ENCODE results near the gene RHOBTB3. TPM values are rescaled to one million over a fixed set of nuclear protein-coding genes. Genes with fewer than 3 reads are reported as not detected.

Gene RHOBTB3
- total and polyA plus RNA-seq, 10 of the 15 experiments (the other 5 are each of a cell fraction or from before 2014, with no cell fraction given), result 3.6 to 42.8 (median 8.4) TPM

DNA sequence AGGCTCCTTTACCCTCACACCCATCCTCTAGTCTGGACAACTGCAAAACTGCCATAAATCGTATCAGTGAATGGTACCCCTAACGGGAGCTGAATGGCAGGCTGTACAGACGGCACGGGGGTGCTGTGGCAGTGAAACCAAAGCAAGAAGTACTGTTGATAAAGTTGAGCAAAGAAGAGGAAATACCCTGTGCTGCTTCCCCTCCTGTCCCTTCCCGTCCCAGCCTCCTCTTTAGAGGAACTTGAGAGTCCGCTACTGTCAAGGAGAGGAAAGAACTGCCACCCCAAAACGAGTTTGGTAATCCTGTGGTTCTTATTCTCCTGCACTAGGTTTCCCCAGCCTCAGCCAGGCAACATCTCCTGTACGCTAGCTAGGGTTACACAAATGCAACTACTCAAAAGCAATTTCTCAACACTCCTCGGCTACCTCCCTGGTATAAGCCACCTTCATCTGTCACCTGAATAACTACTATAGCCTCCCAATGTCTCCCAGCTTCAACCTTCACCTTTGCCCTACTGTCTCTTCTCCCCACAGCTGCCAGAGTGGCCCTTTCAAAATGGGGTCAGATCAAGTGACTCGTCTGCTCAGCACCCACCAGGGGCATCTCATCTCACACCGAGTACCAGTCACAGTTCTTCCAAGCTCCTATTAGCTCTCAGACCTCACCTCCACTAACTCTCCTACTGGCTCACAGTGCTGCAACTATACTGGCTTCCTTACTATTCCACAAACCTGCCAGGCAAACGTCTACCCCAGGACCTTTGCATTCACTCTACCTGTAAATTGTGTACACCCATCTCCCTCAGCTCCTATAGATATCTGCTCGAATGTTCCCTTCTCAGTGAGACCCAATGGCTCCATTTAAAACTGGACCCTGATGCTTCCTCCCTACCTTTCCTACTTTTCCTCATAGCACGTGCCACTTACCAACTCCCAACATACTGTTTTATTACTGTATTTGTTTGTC lies 87.3 kb downstream of the RHOBTB3 start:
- FAIRE-seq (no peak), ATAC-seq (peak; percentile 43), DNase-seq (ENCODE audit: low read depth, low spot score) (no peak)
- Histone ChIP-seq H2AFZ (ENCODE audit: control insufficient read depth, low read depth, low read length) (peak overlapping the region; percentile 0), H3K79me2 (ENCODE audit: control insufficient read depth, insufficient read depth, low read length) (peaks cover 65% of the 10 kb centered on the region), H3K4me3 (peak overlapping the region; percentile 87), H3K4me2 (ENCODE audit: control insufficient read depth, insufficient read depth) (peak overlapping the region; percentile 95), H3K36me3 (ENCODE audit: control insufficient read depth in 2 of 2, insufficient read depth in 2 of 2, low read length in 1 of 2) (peaks cover 2 to 21% of the 10 kb centered on the region in 2 experiments), H3K27me3 (replicated peaks in 1 of 2; ENCODE audit: control insufficient read depth in 2 of 2, insufficient read depth in 2 of 2, low read length in 1 of 2) (no peaks in the 10 kb centered on the region), H3K9ac (ENCODE audit: control insufficient read depth, insufficient read depth, low read length) (peak overlapping the region; percentile 62), H3K4me1 (ENCODE audit: control insufficient read depth, insufficient read depth, low read length) (peaks cover 11% of the 10 kb centered on the region), H3K27ac (ENCODE audit: control insufficient read depth, insufficient read depth) (peak overlapping the region; percentile 64), H3K9me3 (replicated peaks; ENCODE audit: control insufficient read depth, insufficient read depth, low read length) (no peaks in the 10 kb centered on the region), H4K20me1 (ENCODE audit: control insufficient read depth, insufficient read depth) (no peaks in the 10 kb centered on the region)
- 2% methylated on average over 14 of the region's 14 CpGs for WGBS (ENCODE audit: insufficient coverage, insufficient replicate concordance, low lambda C conversion rate, missing lambda C conversion rate)
- TSS peak; percentile 17 for BruUV-seq (replicated peaks)
- ChIA-PET RAD21 (ENCODE audit: unreplicated experiment) (interaction anchor here (1.2 to 12.7 kb wide), 5 partner anchors 11 to 172 kb away, joined by 3 to 186 read pairs (median 51); partner anchors contain the start of gene RFESD), SMC1A (ENCODE audit: uncharacterized antibody, unreplicated experiment) (interaction anchor here (0.6 to 15.2 kb wide), 14 partner anchors 11 to 177 kb away, joined by 3 to 320 read pairs (median 4); no protein-coding TSS in a partner anchor), CTCF (interaction anchor here (1.3 to 11.4 kb wide), 8 partner anchors 10 to 172 kb away, joined by 3 to 145 read pairs (median 8); partner anchors contain the start of gene RFESD), POLR2A (interaction anchor here (1.0 to 10.1 kb wide), 8 partner anchors 10 to 92 kb away, joined by 3 to 153 read pairs (median 4); no protein-coding TSS in a partner anchor)
- in situ Hi-C loops (cut with MboI) (no loop called here), intact Hi-C loops (cut with micrococcal nuclease; ENCODE audit: unreplicated experiment) (no loop called here)
- TF ChIP-seq POLR2A (IDR thresholded peaks at IDR 0.05; ENCODE audit: low read depth, low read length), result no peak
- TF ChIP-seq BACH1 (IDR thresholded peaks at IDR 0.05; ENCODE audit: borderline replicate concordance), result no peak
- TF ChIP-seq HCFC1 (IDR thresholded peaks at IDR 0.05; ENCODE audit: low read length), result no peak
- TF ChIP-seq SMARCA5 (IDR thresholded peaks at IDR 0.05), result 0 out of 2 replicates have a peak, but pooled peaks have one; percentile 38
- TF ChIP-seq ZNF622 (IDR thresholded peaks at IDR 0.05), result no peak
- peak; percentile 35; the same call in 1 of the 2 replicates for TF ChIP-seq WRNIP1 (IDR thresholded peaks at IDR 0.05; ENCODE audit: borderline replicate concordance, low read depth, low read length)
- TF ChIP-seq ZNF24 (IDR thresholded peaks at IDR 0.05), result no peak
- no peak for TF ChIP-seq PML (IDR thresholded peaks at IDR 0.05; ENCODE audit: low read length)
- no peak for TF ChIP-seq EZH2 (IDR thresholded peaks at IDR 0.05; ENCODE audit: borderline replicate concordance, control insufficient read depth, low read depth, low read length)
- TF ChIP-seq, protein P1, sequence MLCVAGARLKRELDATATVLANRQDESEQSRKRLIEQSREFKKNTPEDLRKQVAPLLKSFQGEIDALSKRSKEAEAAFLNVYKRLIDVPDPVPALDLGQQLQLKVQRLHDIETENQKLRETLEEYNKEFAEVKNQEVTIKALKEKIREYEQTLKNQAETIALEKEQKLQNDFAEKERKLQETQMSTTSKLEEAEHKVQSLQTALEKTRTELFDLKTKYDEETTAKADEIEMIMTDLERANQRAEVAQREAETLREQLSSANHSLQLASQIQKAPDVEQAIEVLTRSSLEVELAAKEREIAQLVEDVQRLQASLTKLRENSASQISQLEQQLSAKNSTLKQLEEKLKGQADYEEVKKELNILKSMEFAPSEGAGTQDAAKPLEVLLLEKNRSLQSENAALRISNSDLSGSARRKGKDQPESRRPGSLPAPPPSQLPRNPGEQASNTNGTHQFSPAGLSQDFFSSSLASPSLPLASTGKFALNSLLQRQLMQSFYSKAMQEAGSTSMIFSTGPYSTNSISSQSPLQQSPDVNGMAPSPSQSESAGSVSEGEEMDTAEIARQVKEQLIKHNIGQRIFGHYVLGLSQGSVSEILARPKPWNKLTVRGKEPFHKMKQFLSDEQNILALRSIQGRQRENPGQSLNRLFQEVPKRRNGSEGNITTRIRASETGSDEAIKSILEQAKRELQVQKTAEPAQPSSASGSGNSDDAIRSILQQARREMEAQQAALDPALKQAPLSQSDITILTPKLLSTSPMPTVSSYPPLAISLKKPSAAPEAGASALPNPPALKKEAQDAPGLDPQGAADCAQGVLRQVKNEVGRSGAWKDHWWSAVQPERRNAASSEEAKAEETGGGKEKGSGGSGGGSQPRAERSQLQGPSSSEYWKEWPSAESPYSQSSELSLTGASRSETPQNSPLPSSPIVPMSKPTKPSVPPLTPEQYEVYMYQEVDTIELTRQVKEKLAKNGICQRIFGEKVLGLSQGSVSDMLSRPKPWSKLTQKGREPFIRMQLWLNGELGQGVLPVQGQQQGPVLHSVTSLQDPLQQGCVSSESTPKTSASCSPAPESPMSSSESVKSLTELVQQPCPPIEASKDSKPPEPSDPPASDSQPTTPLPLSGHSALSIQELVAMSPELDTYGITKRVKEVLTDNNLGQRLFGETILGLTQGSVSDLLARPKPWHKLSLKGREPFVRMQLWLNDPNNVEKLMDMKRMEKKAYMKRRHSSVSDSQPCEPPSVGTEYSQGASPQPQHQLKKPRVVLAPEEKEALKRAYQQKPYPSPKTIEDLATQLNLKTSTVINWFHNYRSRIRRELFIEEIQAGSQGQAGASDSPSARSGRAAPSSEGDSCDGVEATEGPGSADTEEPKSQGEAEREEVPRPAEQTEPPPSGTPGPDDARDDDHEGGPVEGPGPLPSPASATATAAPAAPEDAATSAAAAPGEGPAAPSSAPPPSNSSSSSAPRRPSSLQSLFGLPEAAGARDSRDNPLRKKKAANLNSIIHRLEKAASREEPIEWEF (IDR thresholded peaks at IDR 0.05; ENCODE audit: insufficient replicate concordance, low read depth, low read length), result no peak
- TF ChIP-seq ASH2L (IDR thresholded peaks at IDR 0.05; ENCODE audit: borderline replicate concordance, low read depth), result no peak
- no peak for TF ChIP-seq ZSCAN29 (IDR thresholded peaks at IDR 0.05)
- no peak for TF ChIP-seq RBBP5 (conservative IDR thresholded peaks at IDR 0.05)
- no peak for TF ChIP-seq ZBTB33 (IDR thresholded peaks at IDR 0.05)
